Measurements from ENCODE around the gene CREG2.

Gene CREG2

DNA sequence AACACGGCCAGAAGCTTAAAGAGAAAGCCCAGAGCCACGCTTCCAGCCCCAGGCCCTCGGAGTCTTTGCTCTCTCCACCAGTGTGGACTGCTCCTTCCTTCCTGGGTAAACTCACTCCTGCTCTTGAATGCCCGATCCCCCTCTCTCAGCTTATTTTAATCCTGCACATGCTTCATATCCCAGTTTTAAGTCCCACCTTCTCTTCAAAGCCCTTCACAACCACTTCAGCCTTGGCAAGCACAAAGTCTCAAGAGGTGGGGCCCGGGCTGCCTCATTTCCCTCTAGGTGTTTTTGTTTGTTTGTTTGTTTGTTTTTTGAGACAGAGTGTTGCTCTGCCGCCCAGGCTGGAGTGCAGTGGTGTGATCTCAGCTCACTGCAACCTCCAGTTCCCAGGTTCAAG, 21.6 kb upstream of the CREG2 start:
- DNase-seq, result no peak

DNA sequence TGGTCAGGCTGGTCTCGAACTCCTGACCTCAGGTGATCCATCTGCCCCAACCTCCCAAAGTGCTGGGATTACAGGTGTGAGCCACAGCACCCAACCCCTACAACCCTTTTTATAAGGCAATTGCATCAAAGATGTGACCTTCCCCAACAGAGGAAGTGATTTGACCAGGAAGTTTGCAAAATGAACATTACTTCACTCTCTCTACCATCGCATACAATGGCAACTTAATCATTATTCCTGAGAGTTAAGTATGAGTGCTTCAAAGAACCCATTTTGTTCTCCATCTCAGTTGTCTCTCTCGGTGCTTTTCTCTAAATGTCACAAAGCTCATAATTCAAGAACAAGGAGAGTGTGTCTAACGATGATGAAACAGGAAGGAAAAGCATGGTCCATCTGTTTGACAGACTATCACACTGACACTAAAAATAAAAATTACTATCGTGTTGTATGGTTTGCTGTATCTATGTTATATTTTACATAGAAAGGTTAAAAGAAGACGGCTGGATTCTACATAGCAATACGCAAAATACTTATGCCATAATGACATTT, 18.1 kb upstream of the CREG2 start:
- DNase-seq, result no peak

DNA sequence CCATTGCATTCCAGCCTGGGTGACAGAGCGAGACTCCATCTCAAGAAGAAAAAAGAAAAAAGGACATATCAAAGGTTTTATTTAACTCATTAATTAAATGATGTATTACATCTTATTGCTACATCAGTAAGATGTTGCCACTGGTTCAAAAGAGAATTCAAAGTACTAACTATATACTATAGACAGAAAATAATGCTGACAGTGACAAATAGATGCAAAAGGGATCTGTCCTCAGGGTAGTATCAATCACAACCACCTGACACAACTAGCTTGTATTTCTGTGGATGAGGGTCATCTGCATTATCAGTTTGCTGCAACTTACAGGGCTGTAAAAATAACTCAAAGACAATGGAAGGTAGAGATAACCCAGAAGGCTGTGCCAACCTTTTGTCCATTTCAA, 16.4 kb upstream of the CREG2 start:
- DNase-seq, result no peak

DNA sequence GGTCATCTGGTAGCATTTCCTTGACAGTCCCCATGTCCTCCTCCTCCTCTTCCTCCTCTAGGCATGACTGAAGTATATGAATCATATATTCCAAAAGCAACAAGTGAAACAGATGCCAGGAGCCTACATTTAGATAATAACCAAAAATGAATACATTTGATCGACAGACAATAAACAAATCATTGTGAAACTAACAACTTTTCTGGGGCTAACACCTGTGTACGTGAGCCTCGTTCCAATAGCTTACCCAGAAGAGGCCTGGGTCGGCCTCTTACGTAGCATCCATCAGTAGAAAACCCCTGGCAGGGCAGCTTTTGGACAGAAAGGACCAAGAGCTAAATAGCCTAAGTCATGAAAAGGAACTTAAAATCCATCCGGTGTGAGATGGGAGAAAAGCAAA, 15.3 kb upstream of the CREG2 start:
- DNase-seq, result no peak

DNA sequence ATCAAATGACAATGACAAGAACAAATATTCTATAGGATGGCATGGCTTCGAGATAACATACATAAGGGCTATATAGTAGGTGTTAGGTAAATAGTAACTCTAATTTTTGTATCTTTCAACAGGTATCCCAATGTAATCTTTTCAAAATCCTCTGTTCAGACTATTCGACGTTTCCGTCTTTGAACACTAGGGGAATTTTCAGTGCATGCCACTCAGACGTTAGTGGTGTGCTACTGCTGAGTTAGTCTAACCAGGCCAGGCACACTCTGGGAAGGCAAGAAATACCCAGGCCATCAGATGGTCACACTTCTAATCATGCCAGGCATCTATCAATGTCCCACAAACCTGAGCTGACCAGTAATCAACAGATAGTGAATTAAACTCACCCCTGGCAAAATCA, 14.6 kb upstream of the CREG2 start:
- no peak for DNase-seq

DNA sequence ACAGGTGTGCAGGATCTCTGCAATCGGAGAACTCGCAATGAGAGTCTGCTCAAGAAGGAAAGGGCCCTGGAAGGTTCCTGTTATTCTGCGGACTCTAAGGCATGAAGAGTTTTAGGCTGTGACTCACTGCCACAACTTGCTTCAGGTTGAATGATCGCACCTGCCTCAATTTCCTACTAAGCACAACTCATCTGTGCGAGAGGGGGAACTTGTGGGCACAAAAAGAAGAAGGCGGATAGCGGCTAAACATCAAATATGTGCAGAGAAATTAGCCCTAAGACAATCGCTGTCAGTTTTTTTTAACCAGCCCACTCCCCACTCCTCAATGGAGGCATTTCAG, 14.0 kb upstream of the CREG2 start:
- no peak for DNase-seq

DNA sequence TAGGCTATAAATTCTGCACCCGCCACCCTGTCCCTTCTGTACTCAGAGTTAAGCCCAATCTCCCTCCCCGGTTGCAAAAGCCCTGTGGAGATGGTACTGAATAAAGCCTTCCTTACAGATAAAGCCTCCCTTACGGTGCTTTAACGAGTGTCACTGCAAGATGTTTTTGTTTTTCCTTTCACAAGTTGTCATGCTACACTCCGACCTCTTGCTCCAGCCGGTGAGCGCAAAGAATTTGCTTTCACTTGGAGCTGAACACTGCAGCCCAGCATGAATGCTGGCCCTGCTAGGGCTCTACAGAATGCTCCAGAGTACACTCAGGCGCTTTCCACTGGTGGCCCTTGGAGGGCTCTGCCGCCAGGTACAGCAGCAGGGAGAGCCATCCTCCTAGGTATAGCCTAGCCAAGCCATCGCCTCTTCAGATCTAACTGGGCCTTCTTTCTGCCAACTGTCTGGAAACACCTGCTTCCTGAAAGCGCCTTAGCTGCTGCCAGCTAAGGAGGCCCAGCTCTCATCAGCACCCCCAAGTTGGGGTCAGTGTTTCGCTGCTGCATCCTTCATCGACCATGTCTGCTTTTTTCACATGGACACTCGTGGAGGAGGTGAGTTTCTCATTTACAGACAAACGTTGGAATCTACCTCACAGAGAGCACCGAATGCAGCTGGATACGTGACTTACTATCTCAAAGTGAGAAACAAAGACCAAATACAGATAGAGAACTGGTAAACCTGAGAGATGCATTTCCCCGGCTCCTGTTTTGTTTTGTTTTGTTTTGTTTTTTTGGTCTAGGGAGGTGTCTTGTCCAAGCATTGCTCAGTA, 13.4 kb upstream of the CREG2 start:
- DNase-seq, result no peak

DNA sequence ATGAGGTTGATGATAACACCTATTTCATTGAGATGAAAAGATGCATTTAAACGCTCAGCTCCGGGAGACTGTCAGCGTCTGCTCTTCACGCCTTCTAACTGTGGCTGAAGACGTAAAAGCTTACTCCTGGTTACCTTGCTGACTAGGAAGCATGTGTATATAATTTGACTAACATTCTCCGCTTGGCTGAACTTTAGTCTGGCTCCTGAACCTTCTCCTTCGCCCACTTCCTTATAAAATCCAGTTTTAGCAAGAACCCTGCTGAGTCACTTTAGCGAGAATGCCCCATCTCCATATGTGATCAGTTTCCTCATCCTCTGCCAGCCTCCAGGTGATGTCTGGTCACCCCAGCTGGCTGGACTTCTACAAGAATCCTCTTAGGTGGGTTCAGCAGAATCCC, 12.7 kb upstream of the CREG2 start:
- no peak for DNase-seq

DNA sequence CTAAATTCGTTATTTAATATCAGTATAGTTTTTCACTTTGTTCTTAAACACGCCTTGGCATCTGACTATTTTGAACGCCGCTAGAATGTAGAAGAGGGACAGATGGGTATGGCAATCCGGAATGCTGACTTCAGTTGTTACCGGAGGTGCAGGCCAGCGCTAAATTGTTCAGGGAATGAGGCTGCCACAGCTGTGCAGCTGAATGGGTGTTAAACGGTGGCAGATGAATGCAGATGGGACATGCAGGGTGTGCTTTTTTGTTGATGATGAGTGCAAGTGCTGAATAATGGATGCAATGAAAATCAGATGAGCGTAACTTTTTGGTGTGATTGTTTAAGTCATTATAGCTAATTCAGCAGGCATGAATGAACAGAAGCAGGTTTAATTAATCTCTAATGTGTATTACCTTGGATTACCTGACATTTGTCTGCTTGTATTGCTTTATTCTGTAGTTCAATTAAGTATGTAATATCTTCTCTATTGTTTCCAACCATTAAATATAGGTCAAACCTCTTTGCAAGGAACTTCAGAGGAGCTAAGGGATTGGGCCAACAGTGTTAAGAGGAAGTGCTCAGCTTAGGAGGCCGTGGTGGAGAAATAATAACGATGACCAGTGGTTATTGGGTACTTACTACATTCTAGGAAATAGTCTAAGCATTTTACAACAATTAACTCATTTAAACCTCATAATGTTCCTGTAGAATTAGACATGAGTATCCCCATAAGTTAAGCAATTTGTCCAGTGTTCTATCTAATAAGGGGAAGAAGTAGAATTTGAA, 11.9 kb upstream of the CREG2 start:
- DNase-seq, result no peak

DNA sequence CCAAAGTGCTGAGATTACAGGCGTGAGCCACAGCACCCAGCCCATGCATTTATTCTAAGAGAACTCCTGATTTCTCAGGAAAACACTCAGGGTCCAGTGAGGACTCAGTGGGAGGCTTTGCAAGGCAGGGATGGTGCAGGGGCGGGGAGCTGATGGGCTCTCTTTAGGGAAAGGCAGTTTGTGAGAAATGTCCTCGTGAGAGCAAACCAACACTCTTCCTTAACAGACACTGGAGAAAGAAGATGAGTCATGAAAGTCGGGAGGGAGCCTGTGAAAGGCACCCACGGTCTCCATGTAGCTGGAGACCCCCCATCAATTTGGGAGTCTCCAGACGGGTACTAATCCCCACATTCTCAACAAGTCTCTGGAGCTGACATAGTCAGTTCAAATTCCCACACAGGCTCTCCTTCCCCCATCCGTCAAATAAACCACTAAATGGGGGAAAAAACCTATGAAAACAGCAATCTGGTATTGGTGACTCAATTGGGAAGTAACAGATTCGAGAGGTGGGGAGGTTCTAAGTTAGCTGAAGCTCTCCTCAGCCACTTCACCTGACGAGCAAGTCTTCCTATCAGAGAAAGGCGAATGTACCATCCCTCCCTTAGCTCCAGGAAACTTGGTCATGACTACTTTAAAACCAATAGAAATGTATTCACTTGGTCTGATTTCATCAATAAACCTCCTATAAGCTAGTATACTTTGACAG, 11.0 kb upstream of the CREG2 start:
- DNase-seq, result no peak

DNA sequence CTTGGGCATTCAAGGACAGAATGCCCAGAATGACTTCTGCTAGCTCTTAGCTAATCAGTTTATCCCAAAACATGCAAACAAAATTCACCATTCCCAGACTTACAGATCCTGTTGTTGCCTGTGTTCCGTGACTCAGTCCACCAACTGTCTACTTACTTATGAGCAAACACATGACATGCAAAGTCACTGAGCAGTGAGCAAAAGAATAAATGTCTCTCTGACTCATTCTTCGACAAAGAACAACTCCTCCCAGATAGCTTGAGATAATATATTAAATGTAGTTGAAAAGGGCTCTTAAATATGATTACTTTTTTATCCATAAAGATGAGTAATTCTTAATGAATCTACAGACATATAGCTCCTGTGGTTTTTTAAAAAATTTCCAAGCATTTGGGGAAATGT, 9.0 kb upstream of the CREG2 start:
- peak; percentile 18 for DNase-seq

DNA sequence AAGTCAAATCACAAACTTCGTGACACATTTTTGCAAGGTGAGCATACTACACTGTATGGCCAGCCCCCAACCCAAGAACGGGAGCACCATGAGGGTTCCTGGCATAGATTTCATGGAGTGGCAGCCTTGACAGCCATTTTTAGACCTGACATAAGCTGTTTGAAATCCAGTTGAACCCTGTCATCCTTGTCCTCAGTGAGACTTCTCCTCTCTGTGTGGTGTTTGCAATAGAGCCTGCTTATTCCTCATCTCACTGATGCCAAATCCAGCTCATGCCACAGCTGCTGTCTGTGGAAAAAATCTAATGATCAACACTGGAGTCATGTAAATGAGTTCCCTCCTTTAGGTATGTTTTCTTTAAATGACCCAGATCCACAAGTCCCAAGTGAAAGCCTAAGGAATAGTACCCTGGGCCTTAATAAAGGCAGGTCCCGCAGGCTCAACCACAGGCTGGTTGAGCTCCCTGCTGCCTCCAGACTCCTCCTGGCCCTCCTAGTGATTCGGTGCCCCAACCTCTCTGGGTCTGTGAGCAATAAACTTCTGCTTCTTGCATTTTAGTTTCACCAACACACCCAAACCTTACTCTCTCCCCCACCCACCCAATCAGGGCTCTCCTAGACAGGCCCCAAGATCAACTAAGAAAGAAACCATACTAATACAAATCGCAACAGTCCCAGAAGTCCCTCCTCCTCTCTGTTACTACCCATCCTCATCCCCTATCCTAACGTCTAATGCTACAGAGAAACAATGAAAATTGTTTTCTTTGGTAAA, 8.4 kb upstream of the CREG2 start:
- DNase-seq, result no peak

DNA sequence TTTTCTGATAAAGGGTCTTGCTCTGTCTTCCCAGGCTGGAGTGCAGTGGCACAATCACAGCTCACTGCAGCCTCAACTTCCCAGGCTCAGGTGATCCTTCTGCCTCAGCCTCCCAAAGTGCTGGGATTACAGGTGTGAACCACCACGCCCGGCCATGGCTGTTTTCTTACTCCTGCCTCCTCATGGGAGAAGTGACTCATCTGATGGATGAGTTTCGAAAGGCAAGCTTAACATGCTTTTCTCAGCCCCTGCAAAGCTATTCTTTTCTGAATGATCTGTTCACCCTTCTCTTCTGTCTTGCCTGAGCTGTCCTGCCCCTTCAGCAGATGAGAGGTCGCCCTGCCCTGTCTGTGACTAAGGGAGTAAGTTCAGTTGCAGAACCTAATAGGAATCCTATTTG, 929 bp upstream of the CREG2 start:
- peak; percentile 9 for DNase-seq

DNA sequence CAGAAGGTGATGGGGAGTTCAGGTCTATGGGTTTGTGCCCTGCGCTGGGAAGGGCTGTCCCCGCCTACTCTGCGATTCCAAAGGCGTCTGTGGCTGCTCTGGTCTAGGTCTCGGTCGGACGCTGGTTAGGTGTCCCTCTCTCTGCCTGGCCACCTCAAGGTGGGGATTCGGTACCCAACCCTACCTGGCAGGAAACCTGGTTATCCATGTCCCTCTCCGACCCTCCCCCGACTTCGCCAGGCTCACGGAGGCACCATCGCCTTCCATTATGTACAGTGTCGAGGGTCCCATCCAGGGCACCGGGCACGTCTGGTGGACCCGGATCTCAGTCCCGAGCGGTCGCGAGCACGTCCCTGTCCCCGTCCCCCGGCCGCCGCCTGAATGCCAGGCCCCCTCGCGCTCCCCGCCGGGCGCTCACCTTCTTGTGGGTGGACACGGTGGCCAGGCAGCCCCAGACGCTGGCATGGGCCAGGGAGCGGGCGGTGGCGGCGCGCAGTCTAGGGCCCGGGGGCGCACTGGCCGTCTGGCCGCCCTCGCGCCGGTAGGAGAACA, 628 bp downstream of the CREG2 start:
- no peak for DNase-seq

DNA sequence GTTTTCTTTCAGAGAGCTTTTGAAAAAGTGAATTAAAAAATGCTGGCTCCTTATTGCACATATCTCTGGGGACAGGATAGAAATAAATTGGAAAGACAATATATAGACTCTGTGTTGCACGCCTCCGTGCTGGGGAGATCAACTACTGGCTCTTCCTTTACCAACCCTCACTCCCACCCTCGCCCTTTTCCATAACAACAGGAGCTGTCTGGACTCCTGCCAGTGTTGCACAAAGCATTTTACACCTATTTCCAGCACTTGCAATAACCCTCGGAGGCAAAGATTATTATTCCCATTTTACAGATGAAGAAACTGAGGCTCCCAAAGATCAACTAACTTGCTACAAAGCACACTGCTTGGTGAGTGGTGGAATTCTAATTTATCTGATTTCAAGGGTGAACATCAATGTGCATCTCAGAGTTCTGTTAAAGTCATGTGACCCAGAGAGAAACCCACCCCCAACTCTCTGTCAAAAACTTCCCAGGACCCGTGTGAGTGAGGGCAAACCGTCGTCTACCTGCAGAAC, 4.2 kb downstream of the CREG2 start:
- DNase-seq, result no peak

DNA sequence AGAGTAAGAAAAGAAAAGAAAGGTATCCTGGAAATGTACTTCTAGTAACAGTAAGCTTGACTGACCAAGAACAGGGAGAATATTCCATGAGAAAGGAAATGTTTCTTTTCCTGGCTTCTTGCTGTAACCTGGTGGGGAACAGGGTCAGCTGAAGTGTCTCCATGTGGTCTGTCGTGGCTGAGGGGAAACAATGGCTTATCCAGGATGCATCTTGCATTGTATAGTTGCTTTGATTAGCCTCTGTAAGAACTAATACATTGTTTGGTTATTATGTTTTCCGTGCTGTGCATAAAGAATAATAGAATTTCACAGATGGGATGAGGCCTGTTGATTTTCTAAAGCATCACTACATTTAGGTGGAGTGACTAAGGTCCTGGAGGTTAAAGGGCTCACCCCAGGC, 4.9 kb downstream of the CREG2 start:
- DNase-seq, result no peak

DNA sequence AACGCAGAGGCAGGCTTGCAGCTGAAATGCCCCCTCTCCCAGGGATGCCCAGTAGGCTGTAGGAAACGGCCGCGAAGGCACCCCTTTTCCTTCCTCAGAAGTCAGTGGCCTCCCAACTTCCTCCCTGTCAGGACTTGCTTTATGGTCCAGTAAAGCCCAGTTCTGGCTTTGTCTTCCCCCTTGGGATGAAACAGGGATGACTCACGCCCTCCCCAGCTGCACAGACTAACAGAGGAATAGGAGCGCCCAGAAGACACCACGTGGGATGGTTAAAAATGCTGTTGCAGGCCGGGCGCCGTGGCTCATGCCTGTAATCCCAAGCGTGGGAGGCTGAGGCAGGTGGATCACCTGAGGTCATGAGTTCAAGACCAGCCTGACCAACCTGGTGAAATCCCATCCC, 6.9 kb downstream of the CREG2 start:
- DNase-seq, result peak; percentile 63

DNA sequence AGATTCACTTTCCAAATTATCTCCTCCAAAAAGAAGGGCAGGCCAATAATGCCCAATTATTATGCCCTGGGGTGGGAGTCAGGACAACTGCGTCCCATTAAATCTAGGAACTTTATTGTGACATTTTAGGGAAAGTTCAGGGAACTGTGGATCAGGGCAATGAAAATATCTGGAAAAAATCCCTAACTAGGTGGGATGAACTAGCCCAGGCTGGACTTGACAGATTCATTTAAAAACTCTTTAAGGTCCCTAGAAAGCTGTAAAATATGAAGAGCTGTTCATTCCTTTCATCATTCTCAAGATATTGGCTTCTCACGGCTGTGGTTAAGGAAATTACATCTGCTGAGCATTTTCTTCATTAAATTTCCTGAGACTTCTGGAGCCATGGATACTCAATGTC, 8.2 kb downstream of the CREG2 start:
- DNase-seq, result no peak

DNA sequence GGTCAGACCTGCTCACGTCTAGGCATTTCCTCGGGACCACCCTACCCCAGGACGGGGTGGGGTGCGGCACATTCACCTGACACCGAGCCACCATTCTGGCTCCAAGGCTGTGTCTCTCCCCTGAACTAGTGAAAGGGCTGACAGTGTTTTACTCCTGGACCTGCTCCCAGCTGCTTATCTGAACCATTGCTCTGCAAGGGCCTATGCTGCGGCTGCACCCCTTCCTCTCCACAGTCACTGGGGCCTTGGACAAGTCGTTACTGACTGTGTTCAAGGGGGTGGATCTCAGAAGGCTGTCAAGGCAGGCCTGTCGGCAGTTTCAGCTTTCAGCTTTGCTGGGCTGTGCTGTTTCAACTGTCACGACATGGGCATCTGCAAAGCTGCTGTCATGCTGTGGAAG, 11.7 kb downstream of the CREG2 start:
- DNase-seq, result no peak

DNA sequence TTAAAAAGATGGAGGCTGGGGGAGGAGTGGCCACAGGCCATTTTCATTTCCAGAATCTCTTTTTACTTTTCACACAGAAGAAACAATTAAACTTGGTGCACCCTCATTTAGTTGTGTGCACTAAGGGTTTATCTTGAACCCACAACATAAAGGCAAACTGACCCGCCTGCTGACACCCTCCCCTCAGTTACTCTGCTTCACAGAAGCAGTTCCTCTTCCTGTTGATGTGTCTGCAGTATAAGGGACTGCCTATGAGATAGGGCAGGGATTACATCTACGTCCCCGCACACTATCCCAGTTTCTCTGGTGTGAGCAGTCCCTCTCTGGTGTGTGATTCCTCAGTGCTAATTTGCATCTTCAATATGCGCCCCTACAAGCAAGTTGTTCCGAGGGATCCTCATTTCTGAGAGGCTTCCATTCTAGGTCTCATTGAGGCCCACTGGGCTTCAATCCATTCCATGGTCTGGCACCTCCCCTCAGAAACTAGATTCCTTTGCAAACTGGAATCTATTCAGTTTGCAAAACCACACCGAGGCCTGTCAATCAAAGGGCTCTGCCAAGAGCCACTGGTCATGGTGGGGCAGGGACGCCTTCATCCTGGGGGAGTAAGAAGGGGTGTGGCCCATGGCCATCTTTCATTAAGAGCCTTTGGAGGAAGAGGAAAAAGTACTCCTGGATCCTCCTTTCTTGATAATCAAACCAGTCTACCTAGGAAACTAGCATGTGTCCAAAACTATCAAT, 12.3 kb downstream of the CREG2 start:
- no peak for DNase-seq

DNA sequence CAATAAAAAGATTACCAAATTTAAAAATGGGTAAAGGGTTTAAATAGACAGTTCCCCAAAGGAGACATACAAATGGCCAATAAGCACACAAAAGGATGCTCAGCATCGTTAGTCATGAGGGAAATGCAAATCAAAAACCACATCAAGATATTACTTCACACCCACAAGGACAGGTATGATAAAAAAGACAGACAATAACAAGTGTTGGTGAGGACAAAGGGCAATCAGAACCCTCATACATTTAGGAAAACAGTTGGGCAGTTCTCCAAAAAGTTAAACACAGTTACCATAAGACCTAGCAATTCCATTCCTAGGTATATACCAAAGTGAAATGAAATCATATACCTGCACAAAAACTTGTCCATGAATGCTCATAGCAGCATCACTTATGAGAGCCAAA, 14.5 kb downstream of the CREG2 start:
- DNase-seq, result no peak

DNA sequence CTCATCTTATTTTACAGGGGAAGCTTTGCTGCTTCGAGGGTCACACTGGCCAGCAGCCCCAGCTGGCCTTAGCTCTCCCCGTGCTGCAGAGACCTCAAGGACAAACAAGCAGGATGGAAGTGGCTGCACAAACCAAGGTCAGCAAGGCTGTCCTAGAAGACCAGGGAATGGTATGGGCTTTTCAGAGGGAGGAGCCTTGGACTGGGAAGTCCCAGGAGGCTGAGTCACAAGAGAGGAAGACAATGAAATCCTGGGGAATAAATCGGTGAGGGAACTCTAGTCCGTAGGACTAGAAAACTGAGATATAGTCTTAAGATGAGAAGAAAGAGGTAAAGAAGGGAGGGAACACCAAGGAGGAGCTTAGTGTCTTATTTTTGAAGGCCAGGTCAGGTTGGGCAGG, 15.7 kb downstream of the CREG2 start:
- no peak for DNase-seq

Data from T1000 (cell line).